Astrocyte (in vitro differentiated cells and primary cell): ENCODE results near the gene CHGA. TPM values are rescaled to one million over a fixed set of nuclear protein-coding genes. Genes with fewer than 3 reads are reported as not detected.

Experiments
- DNase-seq: peaks from one replicate; pipeline ENCODE4 v3.0.0-alpha.2; 2010; ENCODE audit warnings: low read depth
- FAIRE-seq: peaks from 2 replicates; lab custom pipeline; 2011; peaks lifted over from hg19 to GRCh38; lab: Jason Lieb, UNC
- H2AFZ ChIP-seq: 2 replicates; pipeline ENCODE4 v1.6.0; 2012; ENCODE audit warnings: low read depth, low read length, inconsistent platforms
- H3K27ac ChIP-seq: 2 replicates; pipeline ENCODE4 v1.5.1; 2011; ENCODE audit warnings: low read depth, low read length, inconsistent platforms
- H3K27me3 ChIP-seq: 2 replicates; pipeline ENCODE4 v1.6.0; 2011; ENCODE audit warnings: low read length, inconsistent platforms; ENCODE audit not compliant: insufficient read depth
- H3K36me3 ChIP-seq: 2 replicates; pipeline ENCODE4 v1.5.1; 2011; ENCODE audit warnings: low read length, inconsistent platforms; ENCODE audit not compliant: insufficient read depth
- H3K4me1 ChIP-seq: 2 replicates; pipeline ENCODE4 v1.5.1; 2011; ENCODE audit warnings: low read length, inconsistent platforms; ENCODE audit not compliant: insufficient read depth
- H3K4me2 ChIP-seq: 2 replicates; pipeline ENCODE4 v1.6.0; 2012; ENCODE audit warnings: low read length, inconsistent platforms
- H3K4me3 ChIP-seq: 2 replicates; pipeline ENCODE4 v1.5.1; 2011; ENCODE audit warnings: low read depth, mild to moderate bottlenecking, low read length, inconsistent platforms; ENCODE audit not compliant: insufficient read depth
- H3K79me2 ChIP-seq: 2 replicates; pipeline ENCODE4 v1.6.0; 2012; ENCODE audit warnings: mild to moderate bottlenecking, low read length, inconsistent platforms; ENCODE audit not compliant: insufficient read depth
- H3K9ac ChIP-seq: 2 replicates; pipeline ENCODE4 v1.6.0; 2012; ENCODE audit warnings: mild to moderate bottlenecking, low read length, inconsistent platforms
- H3K9me3 ChIP-seq: 2 replicates; pipeline ENCODE4 v1.5.1; 2012; ENCODE audit warnings: low read depth, mild to moderate bottlenecking, low read length, inconsistent platforms; ENCODE audit not compliant: insufficient read depth
- H4K20me1 ChIP-seq: 2 replicates; pipeline ENCODE4 v1.6.0; 2012; ENCODE audit warnings: low read length, inconsistent platforms; ENCODE audit not compliant: insufficient read depth
- H3K27ac Mint-ChIP-seq: one replicate; pipeline ENCODE4 v1.8.0; 2021; ENCODE audit warnings: mild to moderate bottlenecking, mixed read lengths; ENCODE audit not compliant: unreplicated experiment
- H3K27me3 Mint-ChIP-seq: one replicate; pipeline ENCODE4 v1.8.0; 2021; ENCODE audit warnings: low read depth, mixed read lengths; ENCODE audit not compliant: unreplicated experiment
- H3K36me3 Mint-ChIP-seq: one replicate; pipeline ENCODE4 v1.8.0; 2021; ENCODE audit warnings: low read depth, mixed read lengths; ENCODE audit not compliant: unreplicated experiment
- H3K4me1 Mint-ChIP-seq: one replicate; pipeline ENCODE4 v1.8.0; 2021; ENCODE audit warnings: low read depth, mixed read lengths; ENCODE audit not compliant: unreplicated experiment
- H3K4me3 Mint-ChIP-seq: one replicate; pipeline ENCODE4 v1.8.0; 2021; ENCODE audit warnings: mild to moderate bottlenecking, moderate library complexity, mixed read lengths; ENCODE audit not compliant: unreplicated experiment
- H3K9me3 Mint-ChIP-seq: one replicate; pipeline ENCODE4 v1.8.0; 2021; ENCODE audit warnings: mild to moderate bottlenecking, mixed read lengths; ENCODE audit not compliant: unreplicated experiment
- CTCF ChIP-seq: IDR thresholded peaks from 2 replicates; pipeline ENCODE4 v1.5.1; 2011; ENCODE audit warnings: low read depth, mild to moderate bottlenecking, inconsistent platforms, low read length, moderate library complexity; ENCODE audit not compliant: insufficient read depth
- EZH2 ChIP-seq: IDR thresholded peaks from 2 replicates; pipeline ENCODE4 v1.6.1; 2012; ENCODE audit warnings: mild to moderate bottlenecking, low read length, inconsistent platforms; ENCODE audit not compliant: insufficient read depth
- total RNA-seq: library from RNA; stranded (reverse); gene quantifications from 2 replicates; pipeline ENCODE4 v1.2.1, GENCODE V29; 2021

The CHGA gene
- total RNA-seq, 1 donor from 2014 or later = not detected

- no peaks in the 10 kb centered on the region for H3K36me3 Mint-ChIP-seq
- H3K4me1 ChIP-seq = no peaks in the 10 kb centered on the region
- TF ChIP-seq EZH2 (no peak), CTCF (no peak)
- no peaks in the 10 kb centered on the region for H4K20me1 ChIP-seq
- peaks cover 14% of the 10 kb centered on the region for H3K27me3 Mint-ChIP-seq
- no peak overlapping the region for H3K4me3 ChIP-seq
- no peaks in the 10 kb centered on the region for H3K79me2 ChIP-seq
- H3K27me3 ChIP-seq = no peaks in the 10 kb centered on the region
- no peak for FAIRE-seq
- no peaks in the 10 kb centered on the region for H3K9me3 ChIP-seq
- no peak for DNase-seq
- no peak overlapping the region for H3K27ac Mint-ChIP-seq
- no peaks in the 10 kb centered on the region for H3K36me3 ChIP-seq
- no peak overlapping the region for H2AFZ ChIP-seq
- H3K9me3 Mint-ChIP-seq = no peaks in the 10 kb centered on the region
- no peak overlapping the region for H3K27ac ChIP-seq
- no peak overlapping the region for H3K9ac ChIP-seq
- no peak overlapping the region for H3K4me2 ChIP-seq
- H3K4me3 Mint-ChIP-seq = no peak overlapping the region
- no peaks in the 10 kb centered on the region for H3K4me1 Mint-ChIP-seq
Observed at GRCh38 chr14:92938235-92938875, 15.4 kb downstream of the CHGA start.

GRCh38 chr14:92938890-92939671 lies 16.1 kb downstream of the CHGA start:
- no peak overlapping the region for H3K9ac ChIP-seq
- DNase-seq = no peak
- H3K79me2 ChIP-seq = no peaks in the 10 kb centered on the region
- no peaks in the 10 kb centered on the region for H3K27me3 ChIP-seq
- H3K4me2 ChIP-seq = no peak overlapping the region
- no peaks in the 10 kb centered on the region for H3K4me1 ChIP-seq
- H3K27me3 Mint-ChIP-seq = peaks cover 14% of the 10 kb centered on the region
- no peaks in the 10 kb centered on the region for H4K20me1 ChIP-seq
- H3K4me3 ChIP-seq = no peak overlapping the region
- no peak overlapping the region for H3K27ac ChIP-seq
- H2AFZ ChIP-seq = no peak overlapping the region
- no peaks in the 10 kb centered on the region for H3K36me3 ChIP-seq
- no peak overlapping the region for H3K4me3 Mint-ChIP-seq
- H3K36me3 Mint-ChIP-seq = no peaks in the 10 kb centered on the region
- no peak overlapping the region for H3K27ac Mint-ChIP-seq
- no peak for FAIRE-seq
- H3K9me3 ChIP-seq = no peaks in the 10 kb centered on the region
- H3K9me3 Mint-ChIP-seq = no peaks in the 10 kb centered on the region
- TF ChIP-seq EZH2 (no peak), CTCF (no peak)
- no peaks in the 10 kb centered on the region for H3K4me1 Mint-ChIP-seq

- Histone ChIP-seq H3K27ac (no peak overlapping the region), H3K79me2 (no peaks in the 10 kb centered on the region), H3K9ac (no peak overlapping the region), H3K4me3 (no peak overlapping the region), H4K20me1 (no peaks in the 10 kb centered on the region), H3K4me2 (no peak overlapping the region), H3K27me3 (no peaks in the 10 kb centered on the region), H3K36me3 (no peaks in the 10 kb centered on the region), H2AFZ (no peak overlapping the region), H3K9me3 (no peaks in the 10 kb centered on the region), H3K4me1 (no peaks in the 10 kb centered on the region)
- Mint-ChIP-seq H3K4me3 (no peak overlapping the region), H3K4me1 (no peaks in the 10 kb centered on the region), H3K27ac (no peak overlapping the region), H3K9me3 (peaks cover 2% of the 10 kb centered on the region), H3K27me3 (peaks cover 19% of the 10 kb centered on the region), H3K36me3 (no peaks in the 10 kb centered on the region)
- no peak for DNase-seq
- TF ChIP-seq CTCF = no peak
- TF ChIP-seq EZH2 = no peak
- no peak for FAIRE-seq
Observed at GRCh38 chr14:92939699-92940098, 16.7 kb downstream of the CHGA start.
